OCI-LY7 (cell line): ENCODE results near the gene PIAS4. TPM values are rescaled to one million over a fixed set of nuclear protein-coding genes. Genes with fewer than 3 reads are reported as not detected.

Source experiments
- BruUV-seq: library from RNA; stranded (reverse); fragments of 400-500 nt; replicated peaks from 2 replicates; lab custom pipeline; 2021; lab: Mats Ljungman, UMichigan
- CTCF ChIA-PET: fragments of 300-600 bp; sonication (Branson Sonifier 250); formaldehyde crosslinking; loops from one replicate; lab custom pipeline; 2022; ENCODE audit warnings: antibody characterized with exemption; ENCODE audit not compliant: unreplicated experiment; lab: Charles Lee
- POLR2A ChIA-PET: fragments of 300-600 bp; sonication (Branson Sonifier 250); formaldehyde crosslinking; loops from one replicate; lab custom pipeline; 2022; ENCODE audit warnings: antibody characterized with exemption; lab: Charles Lee
- DNase-seq: peaks from one replicate; pipeline ENCODE4 v3.0.0-alpha.2; 2015; ENCODE audit warnings: low spot score
- H2AFZ ChIP-seq: fragments of 200-600 bp; sonication (generic), shearing (Covaris generic); 2 replicates; pipeline ENCODE4 v1.6.1; 2014; ENCODE audit warnings: mild to moderate bottlenecking, antibody characterized with exemption, low read length, moderate library complexity
- H3K27ac ChIP-seq: fragments of 200-600 bp; sonication (generic); 2 replicates; pipeline ENCODE4 v1.5.1; 2014; ENCODE audit warnings: mixed run types, low read depth, mild to moderate bottlenecking, moderate library complexity, low read length, inconsistent platforms; ENCODE audit not compliant: poor library complexity, severe bottlenecking
- H3K36me3 ChIP-seq: fragments of 200-600 bp; sonication (generic); 2 replicates; pipeline ENCODE4 v1.6.1; 2014; ENCODE audit warnings: mild to moderate bottlenecking, antibody characterized with exemption, low read length, moderate library complexity, mixed read lengths; ENCODE audit not compliant: insufficient read depth
- H3K4me1 ChIP-seq: fragments of 200-600 bp; sonication (generic); 2 replicates; pipeline ENCODE4 v1.5.1; 2014; ENCODE audit warnings: mild to moderate bottlenecking, low read length; ENCODE audit not compliant: insufficient read depth, poor library complexity, severe bottlenecking
- H3K4me2 ChIP-seq: fragments of 200-600 bp; sonication (generic); 2 replicates; pipeline ENCODE4 v1.6.1; 2014; ENCODE audit warnings: mild to moderate bottlenecking, low read length
- H3K4me3 ChIP-seq: fragments of 200-600 bp; sonication (generic); 2 replicates; pipeline ENCODE4 v1.5.1; 2014; ENCODE audit warnings: mild to moderate bottlenecking, low read depth, low read length; ENCODE audit not compliant: poor library complexity, severe bottlenecking
- H3K79me2 ChIP-seq: fragments of 200-600 bp; sonication (generic); 2 replicates; pipeline ENCODE4 v1.6.1; 2016; ENCODE audit warnings: low read depth, mild to moderate bottlenecking, low read length, moderate library complexity, mixed read lengths; ENCODE audit not compliant: insufficient read depth
- H3K9me2 ChIP-seq: fragments of 200-600 bp; sonication (generic); 2 replicates; pipeline ENCODE4 v1.6.1; 2016; ENCODE audit warnings: mild to moderate bottlenecking, low read length, mixed read lengths; ENCODE audit not compliant: insufficient read depth
- H3K9me3 ChIP-seq: fragments of 200-600 bp; sonication (generic); 2 replicates; pipeline ENCODE4 v1.6.1; 2014; ENCODE audit warnings: mild to moderate bottlenecking, mixed run types, low read length, mixed read lengths
- H4K20me1 ChIP-seq: fragments of 200-600 bp; sonication (generic); 2 replicates; pipeline ENCODE4 v1.6.1; 2014; ENCODE audit warnings: mild to moderate bottlenecking, antibody characterized with exemption, low read length, moderate library complexity, mixed read lengths; ENCODE audit not compliant: insufficient read depth
- CTCF ChIP-seq: fragments of 200-600 bp; sonication (generic); conservative IDR thresholded peaks from 2 replicates; pipeline ENCODE4 v1.5.1; 2014; ENCODE audit warnings: mild to moderate bottlenecking, antibody characterized with exemption, low read length, moderate library complexity, mixed read lengths
- EZH2phosphoT487 ChIP-seq: fragments of 200-600 bp; sonication (generic); IDR thresholded peaks from 2 replicates; pipeline ENCODE4 v1.6.1; 2018; ENCODE audit warnings: low read depth, borderline replicate concordance, mild to moderate bottlenecking, mixed run types, antibody characterized with exemption, low read length, moderate library complexity, mixed read lengths
- intact Hi-C: fragments of 100-400 bp; cut with micrococcal nuclease; formaldehyde crosslinking; loops from one replicate; pipeline ENCODE4 v1.10.0; 2022; ENCODE audit not compliant: unreplicated experiment
- total RNA-seq, 2 experiments: library from RNA; depleted of rRNA in 1 of 2; stranded (reverse); fragments of >200 nt in 1 of 2; shearing (Covaris generic) in 1 of 2; gene quantifications; 2 replicates each; pipeline ENCODE4 v1.2.3, GENCODE V29; 2014 to 2022

PIAS4 gene
- total RNA-seq, 2 experiments from 2014 or later: 25.3 to 35.0 TPM

GRCh38 chr19:4044990-4045465 is 37.5 kb downstream of the PIAS4 start:
- Histone ChIP-seq H3K27ac (no peak overlapping the region), H3K9me3 (no peaks in the 10 kb centered on the region), H3K79me2 (peaks cover 42% of the 10 kb centered on the region), H3K4me2 (no peak overlapping the region), H3K9me2 (no peaks in the 10 kb centered on the region), H3K36me3 (peaks cover 75% of the 10 kb centered on the region), H2AFZ (no peak overlapping the region), H4K20me1 (no peaks in the 10 kb centered on the region; the same call in 1 of the 2 replicates), H3K4me3 (no peak overlapping the region), H3K4me1 (no peaks in the 10 kb centered on the region)
- ChIA-PET CTCF (no interaction called here), POLR2A (interaction anchor here (0.6 to 0.7 kb wide), 3 partner anchors 14 to 73 kb away, joined by 3 to 4 read pairs (median 4); no protein-coding TSS in a partner anchor)
- DNase-seq: no peak
- BruUV-seq: no TSS peak
- TF ChIP-seq CTCF: no peak
- TF ChIP-seq EZH2phosphoT487: no peak
- intact Hi-C loops: no loop called here

GRCh38 chr19:4045597-4046361 is 38.2 kb downstream of the PIAS4 start:
- H3K4me2 ChIP-seq: no peak overlapping the region
- no peak overlapping the region for H3K27ac ChIP-seq
- no peaks in the 10 kb centered on the region; the same call in 1 of the 2 replicates for H4K20me1 ChIP-seq
- peaks cover 83% of the 10 kb centered on the region for H3K36me3 ChIP-seq
- no peaks in the 10 kb centered on the region for H3K9me2 ChIP-seq
- H3K9me3 ChIP-seq: no peaks in the 10 kb centered on the region
- ChIA-PET CTCF (no interaction called here), POLR2A (interaction anchor here (0.6 kb wide), 1 partner anchor 74 kb away, joined by 4 read pairs; no protein-coding TSS in a partner anchor)
- no peak for DNase-seq
- H3K79me2 ChIP-seq: peaks cover 50% of the 10 kb centered on the region
- BruUV-seq: no TSS peak
- intact Hi-C loops: no loop called here
- TF ChIP-seq CTCF (no peak), EZH2phosphoT487 (no peak)
- no peak overlapping the region for H3K4me3 ChIP-seq
- H2AFZ ChIP-seq: no peak overlapping the region
- no peaks in the 10 kb centered on the region for H3K4me1 ChIP-seq

- POLR2A ChIA-PET: no interaction called here
- H3K36me3 ChIP-seq: peaks cover 84% of the 10 kb centered on the region
- TSS peak; percentile 62 for BruUV-seq
- H2AFZ ChIP-seq: no peak overlapping the region
- no peaks in the 10 kb centered on the region for H3K9me3 ChIP-seq
- CTCF ChIA-PET: no interaction called here
- H3K27ac ChIP-seq: no peak overlapping the region
- H3K9me2 ChIP-seq: no peaks in the 10 kb centered on the region
- peaks cover 55% of the 10 kb centered on the region for H3K79me2 ChIP-seq
- H3K4me2 ChIP-seq: no peak overlapping the region
- DNase-seq: no peak
- TF ChIP-seq CTCF: no peak
- TF ChIP-seq EZH2phosphoT487: no peak
- no peaks in the 10 kb centered on the region; the same call in 1 of the 2 replicates for H4K20me1 ChIP-seq
- H3K4me3 ChIP-seq: no peak overlapping the region
- intact Hi-C loops: no loop called here
- H3K4me1 ChIP-seq: no peaks in the 10 kb centered on the region
These were observed 38.8 kb downstream of the PIAS4 start for GRCh38 chr19:4046362-4046691.
